ENCODE measurements around the gene OR2T4.

The OR2T4 gene

DNA sequence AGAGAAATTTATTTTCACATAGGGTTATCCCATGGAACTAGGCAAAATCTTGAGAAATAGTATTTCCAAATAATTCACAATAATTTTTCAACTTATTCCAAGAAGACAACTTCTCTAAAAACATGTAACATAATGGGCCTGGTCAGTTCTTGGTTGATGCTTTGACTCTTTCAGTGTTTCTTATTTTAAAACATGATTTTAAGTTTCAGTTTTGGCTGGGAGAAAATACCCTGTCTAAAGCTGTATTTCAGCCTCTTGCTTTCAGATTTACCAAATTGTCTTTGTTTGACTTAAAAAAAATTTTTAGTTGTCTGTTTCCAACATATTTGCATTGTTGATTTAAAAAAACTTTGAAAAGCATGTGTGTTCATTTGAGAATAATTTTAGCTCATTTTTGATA, 5.1 kb downstream of the OR2T4 start:
- TF ChIP-seq EZH2phosphoT487 (conservative IDR thresholded peaks at IDR 0.05; ENCODE audit: low read length), result no peak
- Histone ChIP-seq H3K4me3 (ENCODE audit: insufficient read depth, low read length, poor library complexity, severe bottlenecking) (no peak overlapping the region), H3K9ac (ENCODE audit: low read length) (no peak overlapping the region), H3K9me3 (ENCODE audit: insufficient read depth, low read length) (no peaks in the 10 kb centered on the region), H3K27ac (ENCODE audit: low read depth, low read length) (no peak overlapping the region), H4K20me1 (ENCODE audit: low read depth, low read length) (no peaks in the 10 kb centered on the region), H3K36me3 (ENCODE audit: low read length) (no peaks in the 10 kb centered on the region), H3F3A (ENCODE audit: insufficient read depth) (no peaks in the 10 kb centered on the region), H3K79me2 (ENCODE audit: insufficient read depth, low read length) (no peaks in the 10 kb centered on the region), H3K27me3 (ENCODE audit: low read length) (no peaks in the 10 kb centered on the region), H2AFZ (ENCODE audit: low read depth, low read length, severe bottlenecking) (no peak overlapping the region), H3K4me2 (ENCODE audit: low read depth, low read length, poor library complexity, severe bottlenecking) (no peak overlapping the region), H3K9me2 (replicated peaks; ENCODE audit: insufficient read depth, low read length) (no peaks in the 10 kb centered on the region)

DNA sequence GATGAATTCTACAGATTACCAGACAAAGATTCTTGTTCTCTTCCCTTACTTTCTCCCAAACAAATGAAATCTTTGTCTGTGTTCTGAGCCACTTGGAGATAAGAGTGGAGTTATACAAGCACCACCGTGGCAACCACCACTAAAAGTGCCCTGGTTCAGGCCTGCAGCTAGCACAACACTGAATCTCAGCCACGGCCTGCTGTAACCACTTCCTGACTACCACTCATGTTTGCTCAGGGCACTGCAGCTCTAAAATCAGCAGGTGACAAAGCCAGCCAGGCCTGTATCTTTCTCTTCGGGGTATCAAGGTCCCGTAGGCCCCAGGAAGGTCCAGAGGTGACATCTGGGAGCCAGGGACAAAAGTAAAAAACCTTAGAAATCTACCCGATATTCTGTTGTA, 10.9 kb downstream of the OR2T4 start:
- no peak overlapping the region for H3K4me3 ChIP-seq (ENCODE audit: insufficient read depth, low read length, poor library complexity, severe bottlenecking)
- no peak overlapping the region for H2AFZ ChIP-seq (ENCODE audit: low read depth, low read length, severe bottlenecking)
- H3F3A ChIP-seq (ENCODE audit: insufficient read depth), result no peaks in the 10 kb centered on the region
- no peaks in the 10 kb centered on the region for H3K79me2 ChIP-seq (ENCODE audit: insufficient read depth, low read length)
- no peak overlapping the region for H3K9ac ChIP-seq (ENCODE audit: low read length)
- H4K20me1 ChIP-seq (ENCODE audit: low read depth, low read length), result no peaks in the 10 kb centered on the region
- no peaks in the 10 kb centered on the region for H3K9me3 ChIP-seq (ENCODE audit: insufficient read depth, low read length)
- H3K27me3 ChIP-seq (ENCODE audit: low read length), result 0 out of 2 replicates have a peak, but pooled peaks cover 3% of the 10 kb centered on the region
- H3K36me3 ChIP-seq (ENCODE audit: low read length), result no peaks in the 10 kb centered on the region
- no peaks in the 10 kb centered on the region for H3K9me2 ChIP-seq (replicated peaks; ENCODE audit: insufficient read depth, low read length)
- H3K4me2 ChIP-seq (ENCODE audit: low read depth, low read length, poor library complexity, severe bottlenecking), result no peak overlapping the region
- H3K27ac ChIP-seq (ENCODE audit: low read depth, low read length), result no peak overlapping the region
- TF ChIP-seq, protein P1, sequence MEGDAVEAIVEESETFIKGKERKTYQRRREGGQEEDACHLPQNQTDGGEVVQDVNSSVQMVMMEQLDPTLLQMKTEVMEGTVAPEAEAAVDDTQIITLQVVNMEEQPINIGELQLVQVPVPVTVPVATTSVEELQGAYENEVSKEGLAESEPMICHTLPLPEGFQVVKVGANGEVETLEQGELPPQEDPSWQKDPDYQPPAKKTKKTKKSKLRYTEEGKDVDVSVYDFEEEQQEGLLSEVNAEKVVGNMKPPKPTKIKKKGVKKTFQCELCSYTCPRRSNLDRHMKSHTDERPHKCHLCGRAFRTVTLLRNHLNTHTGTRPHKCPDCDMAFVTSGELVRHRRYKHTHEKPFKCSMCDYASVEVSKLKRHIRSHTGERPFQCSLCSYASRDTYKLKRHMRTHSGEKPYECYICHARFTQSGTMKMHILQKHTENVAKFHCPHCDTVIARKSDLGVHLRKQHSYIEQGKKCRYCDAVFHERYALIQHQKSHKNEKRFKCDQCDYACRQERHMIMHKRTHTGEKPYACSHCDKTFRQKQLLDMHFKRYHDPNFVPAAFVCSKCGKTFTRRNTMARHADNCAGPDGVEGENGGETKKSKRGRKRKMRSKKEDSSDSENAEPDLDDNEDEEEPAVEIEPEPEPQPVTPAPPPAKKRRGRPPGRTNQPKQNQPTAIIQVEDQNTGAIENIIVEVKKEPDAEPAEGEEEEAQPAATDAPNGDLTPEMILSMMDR (IDR thresholded peaks at IDR 0.05; ENCODE audit: insufficient read depth, low read length, poor library complexity, severe bottlenecking), result no peak
- TF ChIP-seq EZH2phosphoT487 (conservative IDR thresholded peaks at IDR 0.05; ENCODE audit: low read length), result no peak

DNA sequence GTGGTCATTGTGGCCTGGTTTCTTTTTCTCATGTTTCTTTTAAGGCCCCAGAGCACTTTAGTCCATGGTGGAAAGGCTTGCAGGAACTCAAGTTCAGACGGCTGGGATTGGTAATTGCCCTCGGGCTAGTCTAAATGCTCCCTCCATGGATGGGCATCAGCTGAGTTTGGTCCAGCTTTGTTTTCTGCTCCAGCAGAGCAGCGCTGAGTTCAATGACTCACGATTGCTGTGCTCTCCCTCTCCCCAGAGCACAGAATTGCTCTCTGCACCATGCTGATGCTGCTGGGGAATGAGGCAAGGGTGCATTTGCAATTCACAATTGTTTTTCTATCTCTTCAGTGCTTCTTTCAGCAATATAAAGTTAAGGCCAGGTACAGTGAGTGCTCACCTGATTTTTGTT, 12.3 kb downstream of the OR2T4 start:
- no peaks in the 10 kb centered on the region for H3K9me3 ChIP-seq (ENCODE audit: insufficient read depth, low read length)
- H3K9ac ChIP-seq (ENCODE audit: low read length), result no peak overlapping the region
- no peaks in the 10 kb centered on the region for H3K79me2 ChIP-seq (ENCODE audit: insufficient read depth, low read length)
- H2AFZ ChIP-seq (ENCODE audit: low read depth, low read length, severe bottlenecking), result no peak overlapping the region
- no peak overlapping the region for H3K4me3 ChIP-seq (ENCODE audit: insufficient read depth, low read length, poor library complexity, severe bottlenecking)
- TF ChIP-seq, protein P1 (IDR thresholded peaks at IDR 0.05; ENCODE audit: insufficient read depth, low read length, poor library complexity, severe bottlenecking), result no peak
- TF ChIP-seq EZH2phosphoT487 (conservative IDR thresholded peaks at IDR 0.05; ENCODE audit: low read length), result no peak
- no peak overlapping the region for H3K4me2 ChIP-seq (ENCODE audit: low read depth, low read length, poor library complexity, severe bottlenecking)
- H3K27me3 ChIP-seq (ENCODE audit: low read length), result 0 out of 2 replicates have a peak, but pooled peaks cover 3% of the 10 kb centered on the region
- H4K20me1 ChIP-seq (ENCODE audit: low read depth, low read length), result no peaks in the 10 kb centered on the region
- no peak overlapping the region for H3K27ac ChIP-seq (ENCODE audit: low read depth, low read length)
- no peaks in the 10 kb centered on the region for H3K36me3 ChIP-seq (ENCODE audit: low read length)
- no peaks in the 10 kb centered on the region for H3K9me2 ChIP-seq (replicated peaks; ENCODE audit: insufficient read depth, low read length)
- no peaks in the 10 kb centered on the region for H3F3A ChIP-seq (ENCODE audit: insufficient read depth)

DNA sequence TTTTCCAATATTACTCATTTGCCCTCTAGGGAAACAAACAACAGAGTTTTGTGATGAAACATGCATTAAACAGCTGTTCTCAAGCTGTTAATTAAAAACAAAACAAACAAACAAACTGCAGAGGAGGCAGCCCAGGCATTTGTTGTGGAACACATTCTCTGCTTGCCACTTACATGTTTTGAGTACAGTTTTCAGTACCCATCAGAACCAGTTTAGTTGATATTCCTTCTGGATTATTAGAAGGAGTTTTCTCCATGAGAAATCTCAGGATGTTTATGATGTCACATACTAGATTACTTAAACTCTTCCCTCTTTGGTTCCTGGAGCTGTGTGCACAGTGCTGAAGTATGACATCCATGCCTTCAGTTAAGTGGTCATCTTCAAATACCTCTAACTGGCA, 14.0 kb downstream of the OR2T4 start, which contains the start of gene OR2T6:
Gene OR2T6, plus strand, starts transcription at position 301 of the 400 bp plus-strand sequence. CDS start 11,863 bp downstream, outside the sequence.
- Histone ChIP-seq H3K9me2 (replicated peaks; ENCODE audit: insufficient read depth, low read length) (no peaks in the 10 kb centered on the region), H3F3A (ENCODE audit: insufficient read depth) (no peaks in the 10 kb centered on the region), H4K20me1 (ENCODE audit: low read depth, low read length) (no peaks in the 10 kb centered on the region), H3K27ac (ENCODE audit: low read depth, low read length) (no peak within 1 kb of the TSS), H3K4me2 (ENCODE audit: low read depth, low read length, poor library complexity, severe bottlenecking) (no peak within 1 kb of the TSS), H3K9ac (ENCODE audit: low read length) (no peak within 1 kb of the TSS), H3K36me3 (ENCODE audit: low read length) (no peaks in the 10 kb centered on the region), H2AFZ (ENCODE audit: low read depth, low read length, severe bottlenecking) (no peak within 1 kb of the TSS), H3K79me2 (ENCODE audit: insufficient read depth, low read length) (no peaks in the 10 kb centered on the region), H3K27me3 (ENCODE audit: low read length) (0 out of 2 replicates have a peak, but pooled peaks cover 3% of the 10 kb centered on the region), H3K9me3 (ENCODE audit: insufficient read depth, low read length) (no peaks in the 10 kb centered on the region), H3K4me3 (ENCODE audit: insufficient read depth, low read length, poor library complexity, severe bottlenecking) (no peak within 1 kb of the TSS)
- TF ChIP-seq EZH2phosphoT487 (conservative IDR thresholded peaks at IDR 0.05; ENCODE audit: low read length), result no peak
- TF ChIP-seq, protein P1 (IDR thresholded peaks at IDR 0.05; ENCODE audit: insufficient read depth, low read length, poor library complexity, severe bottlenecking), result no peak
